Stimulated activated CD8-positive, alpha-beta memory T cell treated with anti-CD3 and anti-CD28 coated beads, Interleukin-12 subunit alpha, Interleukin-12 subunit beta, amount 100 ng/mL, for 1 hour (primary cell): ENCODE measurements around the gene ACTBL2.

ENCODE experiments used
- DNase-seq: peaks from one replicate; pipeline ENCODE4 v3.0.0-alpha.2; 2020; ENCODE audit warnings: low read depth

The ACTBL2 gene

GRCh38 chr5:57448751-57449150, 33.9 kb downstream of the ACTBL2 start:
- DNase-seq, result no peak

GRCh38 chr5:57448287-57448686, 34.3 kb downstream of the ACTBL2 start:
- no peak for DNase-seq

GRCh38 chr5:57447658-57448057, 35.0 kb downstream of the ACTBL2 start:
- DNase-seq, result no peak

- DNase-seq, result no peak
These were observed 35.6 kb downstream of the ACTBL2 start for GRCh38 chr5:57446966-57447365.

GRCh38 chr5:57445705-57446037, 36.9 kb downstream of the ACTBL2 start:
- DNase-seq, result no peak

GRCh38 chr5:57445006-57445704, 37.5 kb downstream of the ACTBL2 start:
- DNase-seq, result no peak

- DNase-seq, result no peak
These were observed 40.4 kb downstream of the ACTBL2 start for GRCh38 chr5:57442080-57442839.

GRCh38 chr5:57441557-57441956, 41.1 kb downstream of the ACTBL2 start:
- DNase-seq, result no peak

- DNase-seq, result no peak
These were observed 43.0 kb downstream of the ACTBL2 start for GRCh38 chr5:57439601-57440000.

GRCh38 chr5:57437976-57438805, 44.4 kb downstream of the ACTBL2 start:
- no peak for DNase-seq

- DNase-seq, result no peak
These were observed 46.0 kb downstream of the ACTBL2 start for GRCh38 chr5:57436586-57436985.

- no peak for DNase-seq
These were observed 46.9 kb downstream of the ACTBL2 start for GRCh38 chr5:57435701-57436134.

- no peak for DNase-seq
These were observed 47.9 kb downstream of the ACTBL2 start for GRCh38 chr5:57434683-57435082.

GRCh38 chr5:57434227-57434640, 48.4 kb downstream of the ACTBL2 start:
- DNase-seq, result no peak

- no peak for DNase-seq
These were observed 49.7 kb downstream of the ACTBL2 start for GRCh38 chr5:57432876-57433275.

GRCh38 chr5:57431759-57432158, 50.9 kb downstream of the ACTBL2 start:
- DNase-seq, result no peak
